ENCODE results near the gene GPI.

DNA sequence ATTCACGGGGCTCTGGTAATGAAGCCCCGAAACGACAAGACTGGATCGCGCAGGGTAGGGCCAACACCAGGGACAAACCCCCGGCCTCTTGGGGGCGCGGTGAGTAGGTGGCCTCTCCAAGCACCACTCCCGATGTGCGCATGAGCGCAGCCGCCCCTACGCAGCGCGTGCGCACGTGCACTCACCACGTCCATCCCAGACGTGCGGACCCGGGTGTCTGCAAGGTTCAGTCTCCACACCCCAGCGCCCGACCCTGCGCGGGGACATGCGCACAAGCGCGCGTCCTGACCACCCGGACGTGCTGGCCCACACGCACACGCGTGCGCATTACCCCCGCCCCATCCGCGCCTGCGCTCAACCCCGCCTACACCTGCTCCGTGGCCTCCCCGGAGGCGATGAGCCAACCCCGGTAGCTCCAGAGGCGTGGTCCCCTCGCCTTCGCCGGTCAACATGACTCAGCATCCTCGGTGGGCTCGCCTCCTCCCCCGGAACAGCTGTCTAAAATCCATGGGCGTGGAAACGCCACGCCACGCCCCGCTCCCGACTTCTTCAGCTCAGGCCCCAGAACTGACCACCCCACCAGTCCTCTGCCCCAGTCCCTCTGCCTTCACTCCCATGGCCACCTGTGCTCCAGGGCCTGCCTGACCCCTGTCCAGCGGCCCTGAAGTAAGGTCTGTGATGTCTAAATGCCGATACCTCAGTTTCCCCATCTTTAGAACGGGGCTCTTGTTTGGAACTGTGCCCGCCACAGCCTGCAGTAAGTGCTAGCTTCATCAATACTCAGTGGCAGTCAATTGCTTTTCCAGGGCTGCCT is 5.6 kb upstream of the GPI start:
- TF ChIP-seq, protein P1, sequence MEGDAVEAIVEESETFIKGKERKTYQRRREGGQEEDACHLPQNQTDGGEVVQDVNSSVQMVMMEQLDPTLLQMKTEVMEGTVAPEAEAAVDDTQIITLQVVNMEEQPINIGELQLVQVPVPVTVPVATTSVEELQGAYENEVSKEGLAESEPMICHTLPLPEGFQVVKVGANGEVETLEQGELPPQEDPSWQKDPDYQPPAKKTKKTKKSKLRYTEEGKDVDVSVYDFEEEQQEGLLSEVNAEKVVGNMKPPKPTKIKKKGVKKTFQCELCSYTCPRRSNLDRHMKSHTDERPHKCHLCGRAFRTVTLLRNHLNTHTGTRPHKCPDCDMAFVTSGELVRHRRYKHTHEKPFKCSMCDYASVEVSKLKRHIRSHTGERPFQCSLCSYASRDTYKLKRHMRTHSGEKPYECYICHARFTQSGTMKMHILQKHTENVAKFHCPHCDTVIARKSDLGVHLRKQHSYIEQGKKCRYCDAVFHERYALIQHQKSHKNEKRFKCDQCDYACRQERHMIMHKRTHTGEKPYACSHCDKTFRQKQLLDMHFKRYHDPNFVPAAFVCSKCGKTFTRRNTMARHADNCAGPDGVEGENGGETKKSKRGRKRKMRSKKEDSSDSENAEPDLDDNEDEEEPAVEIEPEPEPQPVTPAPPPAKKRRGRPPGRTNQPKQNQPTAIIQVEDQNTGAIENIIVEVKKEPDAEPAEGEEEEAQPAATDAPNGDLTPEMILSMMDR (IDR thresholded peaks at IDR 0.05; ENCODE audit: insufficient read depth, low read length) = peak; percentile 33
- peak; percentile 26; the same call in 1 of the 2 replicates for TF ChIP-seq POLR2AphosphoS5 (IDR thresholded peaks at IDR 0.05; ENCODE audit: low read depth)
